GM12874 (cell line): ENCODE measurements around the gene SNAPC1.

Source experiments
- CTCF ChIP-seq: IDR thresholded peaks from 2 replicates; pipeline ENCODE4 v1.5.1; 2011; ENCODE audit warnings: low read depth, mild to moderate bottlenecking, control low read depth, low read length, moderate library complexity; ENCODE audit not compliant: insufficient read depth

The SNAPC1 gene

GRCh38 chr14:61780125-61780524 is 17.9 kb downstream of the SNAPC1 start:
- TF ChIP-seq CTCF: no peak

- no peak for TF ChIP-seq CTCF
These were observed 35.1 kb downstream of the SNAPC1 start for GRCh38 chr14:61797309-61797708.

- no peak for TF ChIP-seq CTCF
These were observed 39.9 kb downstream of the SNAPC1 start for GRCh38 chr14:61802010-61802568.

GRCh38 chr14:61803755-61804154 is 41.5 kb downstream of the SNAPC1 start:
- TF ChIP-seq CTCF: no peak

GRCh38 chr14:61805451-61805850 is 43.2 kb downstream of the SNAPC1 start:
- TF ChIP-seq CTCF: no peak

GRCh38 chr14:61811882-61812346 is 49.7 kb downstream of the SNAPC1 start:
- TF ChIP-seq CTCF: no peak

GRCh38 chr14:61812347-61813095 is 50.3 kb downstream of the SNAPC1 start, which contains the start of gene SYT16:
Gene SYT16 (plus strand): TSS chr14:61812703.
- no peak for TF ChIP-seq CTCF
